Endodermal cell (in vitro differentiated cells): Measurements from ENCODE around the gene TDRD9. TPM values are rescaled to one million over a fixed set of nuclear protein-coding genes. Genes with fewer than 3 reads are reported as not detected.

ENCODE experiments used
- DNase-seq: peaks from one replicate; pipeline ENCODE4 v3.0.0-alpha.2; 2017
- H3K27ac ChIP-seq: 2 replicates; pipeline ENCODE4 v1.5.1; 2013; ENCODE audit warnings: mild to moderate bottlenecking, low read depth, low read length, moderate library complexity
- H3K27me3 ChIP-seq: 2 replicates; pipeline ENCODE4 v1.6.1; 2013; ENCODE audit warnings: mild to moderate bottlenecking, low read length, moderate library complexity; ENCODE audit not compliant: insufficient read depth, control insufficient read depth, poor library complexity, severe bottlenecking
- H3K36me3 ChIP-seq: 2 replicates; pipeline ENCODE4 v1.7.0; 2013; ENCODE audit warnings: mild to moderate bottlenecking, low read length, moderate library complexity; ENCODE audit not compliant: control insufficient read depth, insufficient read depth
- H3K4me1 ChIP-seq: one replicate; pipeline ENCODE4 v1.7.0; 2013; ENCODE audit warnings: low read length; ENCODE audit not compliant: control insufficient read depth, insufficient read depth
- H3K4me3 ChIP-seq: 2 replicates; pipeline ENCODE4 v1.5.1; 2013; ENCODE audit warnings: mild to moderate bottlenecking, low read length, moderate library complexity
- H3K9ac ChIP-seq: 2 replicates; pipeline ENCODE4 v1.6.1; 2013; ENCODE audit warnings: mild to moderate bottlenecking, low read length, moderate library complexity; ENCODE audit not compliant: poor library complexity, severe bottlenecking; ENCODE audit errors: extremely low read depth
- H3K9me3 ChIP-seq: 2 replicates; pipeline ENCODE4 v1.6.1; 2013; ENCODE audit warnings: mild to moderate bottlenecking, low read length, moderate library complexity; ENCODE audit not compliant: control insufficient read depth
- H3K27ac Mint-ChIP-seq: 2 replicates; pipeline ENCODE4 v1.8.0; 2020; ENCODE audit warnings: mixed read lengths
- H3K27me3 Mint-ChIP-seq: 2 replicates; pipeline ENCODE4 v1.8.0; 2021; ENCODE audit warnings: mild to moderate bottlenecking, mixed read lengths; ENCODE audit not compliant: insufficient read depth
- H3K36me3 Mint-ChIP-seq: 2 replicates; pipeline ENCODE4 v1.8.0; 2020; ENCODE audit warnings: low read depth, mixed read lengths
- H3K4me1 Mint-ChIP-seq: 2 replicates; pipeline ENCODE4 v1.8.0; 2020; ENCODE audit warnings: mixed read lengths
- H3K4me3 Mint-ChIP-seq: 2 replicates; pipeline ENCODE4 v1.8.0; 2020; ENCODE audit warnings: mild to moderate bottlenecking, moderate library complexity, mixed read lengths
- H3K9me3 Mint-ChIP-seq: 2 replicates; pipeline ENCODE4 v1.8.0; 2020; ENCODE audit warnings: mild to moderate bottlenecking, mixed read lengths
- WGBS, 2 experiments: methylation state at CpG; one replicate each; pipeline versions ENCODE4 v1.1.5 to v1.1.7; 2013; ENCODE audit warnings: missing lambda C conversion rate in 2 of 2, mixed read lengths in 1 of 2; ENCODE audit not compliant: insufficient coverage in 1 of 2, insufficient read length in 1 of 2; 5-methylcytosine and 5-hydroxymethylcytosine counted together
- total RNA-seq, 2 donors: library from RNA; stranded (reverse); fragmentation: NEBNext Ultra II Directional in 1 of 2; extraction: Animal tissue kit (Norgen Biotek cat#: 25700) in 1 of 2; gene quantifications; 2 replicates in 1 of 2; 3 replicates in 1 of 2; pipeline ENCODE4 v1.2.1, GENCODE V29; 2021
- TF ChIP-seq, protein P1 (sequence below): fragments of 200-600 bp; sonication (generic); conservative IDR thresholded peaks from 2 replicates; pipeline ENCODE4 v1.5.0; 2021; ENCODE audit warnings: antibody characterized with exemption, mild to moderate bottlenecking

TDRD9 gene
- total RNA-seq, 2 donors from 2014 or later, result not detected

DNA sequence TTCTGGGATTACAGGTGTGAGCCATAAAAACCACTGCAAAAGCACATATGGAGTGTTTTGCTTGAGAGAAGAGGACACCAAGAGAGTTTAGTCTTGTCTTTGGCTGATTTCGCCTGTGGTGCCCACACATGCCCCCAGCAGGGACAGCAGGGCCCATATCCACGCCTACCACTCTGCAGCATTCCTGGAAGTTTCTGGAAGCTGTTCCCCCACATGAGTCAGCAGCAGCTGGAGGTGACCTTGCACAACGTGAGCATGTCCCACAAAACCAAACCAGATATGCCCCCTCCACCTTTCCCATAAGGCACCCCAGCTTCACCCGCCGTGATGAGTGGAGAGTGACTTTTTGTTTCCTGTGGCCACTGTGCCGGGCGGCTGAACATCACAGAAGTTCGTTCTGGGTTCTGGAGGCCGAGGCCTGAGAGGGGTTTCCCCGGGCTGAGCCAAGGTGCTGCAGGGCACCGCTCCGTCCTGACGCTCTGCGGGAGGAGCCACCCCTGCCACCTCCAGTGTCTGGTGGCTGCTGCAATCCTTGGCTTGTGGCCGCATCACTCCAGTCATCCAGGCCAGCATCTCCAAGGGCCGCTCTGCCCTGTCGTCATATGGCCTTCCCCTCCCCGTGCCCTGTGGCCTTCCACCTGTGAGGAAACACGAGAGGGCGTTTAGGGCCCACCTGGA lies 162.0 kb downstream of the TDRD9 start:
- peaks cover 4% of the 10 kb centered on the region for H3K27me3 Mint-ChIP-seq
- Histone ChIP-seq H3K4me1 (no peaks in the 10 kb centered on the region), H3K27ac (no peak overlapping the region), H3K36me3 (no peaks in the 10 kb centered on the region), H3K4me3 (no peak overlapping the region), H3K27me3 (no peaks in the 10 kb centered on the region), H3K9me3 (no peaks in the 10 kb centered on the region), H3K9ac (no peak overlapping the region)
- DNase-seq, result no peak
- TF ChIP-seq, protein P1, sequence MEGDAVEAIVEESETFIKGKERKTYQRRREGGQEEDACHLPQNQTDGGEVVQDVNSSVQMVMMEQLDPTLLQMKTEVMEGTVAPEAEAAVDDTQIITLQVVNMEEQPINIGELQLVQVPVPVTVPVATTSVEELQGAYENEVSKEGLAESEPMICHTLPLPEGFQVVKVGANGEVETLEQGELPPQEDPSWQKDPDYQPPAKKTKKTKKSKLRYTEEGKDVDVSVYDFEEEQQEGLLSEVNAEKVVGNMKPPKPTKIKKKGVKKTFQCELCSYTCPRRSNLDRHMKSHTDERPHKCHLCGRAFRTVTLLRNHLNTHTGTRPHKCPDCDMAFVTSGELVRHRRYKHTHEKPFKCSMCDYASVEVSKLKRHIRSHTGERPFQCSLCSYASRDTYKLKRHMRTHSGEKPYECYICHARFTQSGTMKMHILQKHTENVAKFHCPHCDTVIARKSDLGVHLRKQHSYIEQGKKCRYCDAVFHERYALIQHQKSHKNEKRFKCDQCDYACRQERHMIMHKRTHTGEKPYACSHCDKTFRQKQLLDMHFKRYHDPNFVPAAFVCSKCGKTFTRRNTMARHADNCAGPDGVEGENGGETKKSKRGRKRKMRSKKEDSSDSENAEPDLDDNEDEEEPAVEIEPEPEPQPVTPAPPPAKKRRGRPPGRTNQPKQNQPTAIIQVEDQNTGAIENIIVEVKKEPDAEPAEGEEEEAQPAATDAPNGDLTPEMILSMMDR, result no peak
- no peaks in the 10 kb centered on the region for H3K9me3 Mint-ChIP-seq
- peaks cover 5% of the 10 kb centered on the region for H3K4me1 Mint-ChIP-seq
- H3K36me3 Mint-ChIP-seq, result no peaks in the 10 kb centered on the region
- H3K27ac Mint-ChIP-seq, result no peak overlapping the region
- 95 to 98% methylated on average over 16 to 20 of the region's 20 CpGs for WGBS, 2 experiments
- no peak overlapping the region for H3K4me3 Mint-ChIP-seq

GRCh38 chr14:104091061-104091926 lies 163.0 kb downstream of the TDRD9 start:
- Histone ChIP-seq H3K9me3 (no peaks in the 10 kb centered on the region), H3K27me3 (no peaks in the 10 kb centered on the region), H3K36me3 (no peaks in the 10 kb centered on the region), H3K4me1 (no peaks in the 10 kb centered on the region), H3K9ac (no peak overlapping the region), H3K4me3 (no peak overlapping the region), H3K27ac (no peak overlapping the region)
- H3K27me3 Mint-ChIP-seq, result peaks cover 7% of the 10 kb centered on the region
- WGBS, 2 experiments, result 81 to 88% methylated on average over 21 to 26 of the region's 26 CpGs
- H3K36me3 Mint-ChIP-seq, result no peaks in the 10 kb centered on the region
- H3K27ac Mint-ChIP-seq, result no peak overlapping the region
- no peak overlapping the region for H3K4me3 Mint-ChIP-seq
- peak; percentile 43 for DNase-seq
- H3K9me3 Mint-ChIP-seq, result no peaks in the 10 kb centered on the region
- TF ChIP-seq, protein P1, result no peak
- peaks cover 5% of the 10 kb centered on the region for H3K4me1 Mint-ChIP-seq

DNA sequence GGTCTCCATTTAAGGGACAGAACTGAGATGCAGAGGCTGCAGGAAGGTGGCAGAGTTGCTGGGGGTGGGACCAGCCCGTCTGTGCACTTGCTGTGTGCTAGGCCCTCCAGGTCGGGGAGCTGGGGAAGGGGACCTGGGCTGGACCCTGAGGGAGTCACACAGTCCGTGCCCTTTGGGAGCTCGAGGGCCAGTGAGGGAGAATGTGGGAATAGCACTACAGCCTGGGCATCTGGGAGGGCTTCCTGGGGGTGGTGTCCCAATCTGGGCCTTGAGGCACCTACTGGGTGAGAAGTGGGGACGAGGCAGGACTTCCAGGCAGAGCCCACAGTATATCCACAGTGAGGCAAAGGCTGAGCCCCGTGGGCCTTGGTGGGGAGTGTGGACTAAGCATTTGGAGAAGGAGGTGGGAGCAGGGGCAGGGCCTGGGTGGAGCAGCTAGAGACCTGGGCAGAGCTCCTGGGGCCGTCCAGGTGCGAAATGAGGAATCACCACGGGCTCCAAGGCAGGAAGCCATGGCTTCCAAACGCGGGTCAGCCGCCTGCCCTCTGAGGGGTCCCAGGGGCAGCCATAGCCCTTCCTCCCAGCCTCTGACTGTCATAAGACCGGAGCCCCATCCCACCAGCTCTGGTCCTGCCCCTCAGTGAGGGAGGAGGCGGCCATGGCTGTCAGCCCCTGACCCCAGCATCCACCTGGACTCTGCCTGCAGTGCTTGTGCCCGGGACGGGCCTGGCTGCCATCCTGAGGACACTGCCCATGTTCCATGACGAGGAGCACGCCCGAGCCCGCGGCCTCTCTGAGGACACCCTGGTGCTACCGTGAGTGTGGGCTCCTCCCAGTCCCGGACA lies 163.9 kb downstream of the TDRD9 start:
- 90 to 92% methylated on average over 10 to 23 of the region's 23 CpGs for WGBS, 2 experiments

More for the DNA sequence above, 163.9 kb downstream of the TDRD9 start:
- Histone ChIP-seq H3K9me3 (no peaks in the 10 kb centered on the region), H3K27me3 (no peaks in the 10 kb centered on the region), H3K4me3 (no peak overlapping the region), H3K36me3 (no peaks in the 10 kb centered on the region), H3K4me1 (no peaks in the 10 kb centered on the region), H3K27ac (no peak overlapping the region), H3K9ac (no peak overlapping the region)
- no peak overlapping the region for H3K4me3 Mint-ChIP-seq
- peaks cover 5% of the 10 kb centered on the region for H3K4me1 Mint-ChIP-seq
- H3K36me3 Mint-ChIP-seq, result no peaks in the 10 kb centered on the region
- DNase-seq, result peak; percentile 45
- H3K9me3 Mint-ChIP-seq, result no peaks in the 10 kb centered on the region
- H3K27me3 Mint-ChIP-seq, result peaks cover 5% of the 10 kb centered on the region
- no peak overlapping the region for H3K27ac Mint-ChIP-seq
- TF ChIP-seq, protein P1, result no peak
